GM12873 (cell line): ENCODE data around the gene MAN2B1.

Source experiments
- CTCF ChIP-seq: IDR thresholded peaks from 2 replicates; pipeline ENCODE4 v1.5.1; 2012; ENCODE audit warnings: low read depth, mild to moderate bottlenecking, moderate library complexity, low read length, control low read depth; ENCODE audit not compliant: insufficient read depth; ENCODE audit errors: missing control alignments

Gene MAN2B1

GRCh38 chr19:12670159-12670928 lies 3.8 kb upstream of the MAN2B1 start:
- TF ChIP-seq CTCF = no peak

GRCh38 chr19:12669270-12670158 lies 3.0 kb upstream of the MAN2B1 start:
- TF ChIP-seq CTCF = no peak

GRCh38 chr19:12668932-12669269 lies 2.4 kb upstream of the MAN2B1 start:
- no peak for TF ChIP-seq CTCF

GRCh38 chr19:12668346-12668745 lies 1.8 kb upstream of the MAN2B1 start:
- no peak for TF ChIP-seq CTCF

- TF ChIP-seq CTCF = no peak
These were observed 1.3 kb upstream of the MAN2B1 start for GRCh38 chr19:12667731-12668302.

GRCh38 chr19:12665671-12666264 lies 774 bp downstream of the MAN2B1 start:
- no peak for TF ChIP-seq CTCF

- TF ChIP-seq CTCF = no peak
These were observed 1.3 kb downstream of the MAN2B1 start for GRCh38 chr19:12665281-12665573.
